SK-N-SH (cell line): ENCODE data around the gene SGF29. TPM values are rescaled to one million over a fixed set of nuclear protein-coding genes. Genes with fewer than 3 reads are reported as not detected.
"Not testable (repeated sequence)": the region's sequence is repeated elsewhere in the genome, so short reads cannot be mapped to it uniquely, and the experiment has no call there.

Source experiments
- CTCF ChIA-PET: fragments of 300-600, 350-600 bp; formaldehyde crosslinking; extraction: SDS; loops from one replicate; lab custom pipeline; 2021; lab: Yijun Ruan, JAX
- POLR2A ChIA-PET: fragments of 350-600 bp; sonication (Branson Sonifier 250); formaldehyde crosslinking; extraction: SDS; loops from one replicate; lab custom pipeline; 2020; ENCODE audit warnings: antibody characterized with exemption, inconsistent platforms; lab: Yijun Ruan, JAX
- DNase-seq: peaks from one replicate; pipeline ENCODE4 v3.0.0; 2012
- H2AFZ ChIP-seq: fragments of 200-600 bp; sonication (generic); 2 replicates; pipeline ENCODE4 v1.8.1; 2016; ENCODE audit warnings: antibody characterized with exemption, mild to moderate bottlenecking, low read depth
- H3F3A ChIP-seq: fragments of 200-600 bp; sonication (generic); replicated peaks from 2 replicates; pipeline ENCODE3; 2016; ENCODE audit warnings: antibody characterized with exemption, mild to moderate bottlenecking; ENCODE audit not compliant: insufficient read depth
- H3K27ac ChIP-seq, 2 experiments: fragments of 200-500 bp in 1 of 2; fragments of 200-600 bp in 1 of 2; sonication (Bioruptor generic) in 1 of 2; sonication (generic), shearing (Covaris generic) in 1 of 2; 2 replicates each; pipeline versions ENCODE4 v1.5.1 to v1.6.1; 2014 to 2016; ENCODE audit warnings: low read depth in 2 of 2, inconsistent platforms in 1 of 2, low read length in 1 of 2, mild to moderate bottlenecking in 1 of 2, mixed read lengths in 1 of 2
- H3K27me3 ChIP-seq: fragments of 200-600 bp; sonication (generic), shearing (Covaris generic); 2 replicates; pipeline ENCODE4 v1.6.1; 2016; ENCODE audit warnings: mixed run types; ENCODE audit not compliant: insufficient read depth
- H3K36me3 ChIP-seq, 2 experiments: fragments of 200-500 bp in 1 of 2; fragments of 200-600 bp in 1 of 2; sonication (Bioruptor generic) in 1 of 2; sonication (generic) in 1 of 2; replicated peaks in 1 of 2; 2 replicates each; pipeline versions ENCODE3 to v1.5.1; 2014 to 2016; ENCODE audit warnings: low read length in 1 of 2, mild to moderate bottlenecking in 1 of 2; ENCODE audit not compliant: insufficient read depth in 2 of 2, control insufficient read depth in 1 of 2
- H3K4me1 ChIP-seq, 2 experiments: fragments of 200-500 bp in 1 of 2; fragments of 200-600 bp in 1 of 2; sonication (Bioruptor generic) in 1 of 2; sonication (generic), shearing (Covaris generic) in 1 of 2; 2 replicates each; pipeline versions ENCODE4 v1.5.1 to v1.6.1; 2014 to 2016; ENCODE audit warnings: low read depth in 1 of 2, low read length in 1 of 2, mixed run types in 1 of 2; ENCODE audit not compliant: insufficient read depth in 2 of 2, control insufficient read depth in 1 of 2
- H3K4me2 ChIP-seq: fragments of 200-600 bp; sonication (generic), shearing (Covaris generic); 2 replicates; pipeline ENCODE4 v1.6.1; 2017; ENCODE audit warnings: mixed run types
- H3K4me3 ChIP-seq, 2 experiments: fragments of 200-500 bp in 1 of 2; fragments of 200-600 bp in 1 of 2; sonication (Bioruptor generic) in 1 of 2; sonication (generic), shearing (Covaris generic) in 1 of 2; 2 replicates each; pipeline versions ENCODE4 v1.5.1 to v1.8.1; 2014 to 2016; ENCODE audit warnings: low read depth in 2 of 2, inconsistent platforms in 1 of 2, low read length in 1 of 2, mild to moderate bottlenecking in 1 of 2, mixed read lengths in 1 of 2, moderate library complexity in 1 of 2
- H3K79me2 ChIP-seq: fragments of 200-600 bp; sonication (generic); 2 replicates; pipeline ENCODE4 v1.8.1; 2017; ENCODE audit warnings: mild to moderate bottlenecking; ENCODE audit not compliant: insufficient read depth
- H3K9ac ChIP-seq: fragments of 200-600 bp; sonication (generic); 2 replicates; pipeline ENCODE4 v1.6.1; 2017; ENCODE audit warnings: mixed run types
- H3K9me2 ChIP-seq: fragments of 200-600 bp; sonication (generic); 2 replicates; pipeline ENCODE4 v1.6.1; 2017; ENCODE audit warnings: mixed run types
- H3K9me3 ChIP-seq: fragments of 200-600 bp; sonication (generic); 2 replicates; pipeline ENCODE4 v1.6.1; 2017; ENCODE audit warnings: mixed run types, mild to moderate bottlenecking, moderate library complexity
- H4K20me1 ChIP-seq: fragments of 200-600 bp; sonication (generic); 2 replicates; pipeline ENCODE4 v1.6.1; 2017; ENCODE audit warnings: mild to moderate bottlenecking, mixed run types; ENCODE audit not compliant: insufficient read depth
- WGBS: methylation state at CpG from one replicate; pipeline ENCODE4 v1.1.6; 2017; ENCODE audit warnings: low lambda C conversion rate; 5-methylcytosine and 5-hydroxymethylcytosine counted together
- polyA plus RNA-seq, 3 experiments: library from polyadenylated mRNA; depleted of rRNA; stranded (reverse); fragments of >200 nt; gene quantifications; 2 replicates each; pipeline ENCODE4 v1.2.3, GENCODE V29; 2012
- TF ChIP-seq, protein P1 (sequence below): fragments of 150-350 bp; IDR thresholded peaks from 2 replicates; pipeline ENCODE4 v1.6.1; 2016; ENCODE audit warnings: mild to moderate bottlenecking, low read depth, low read length

Gene SGF29
- polyA plus RNA-seq, 1 of the 3 experiments (the other 2 are of a cell fraction) = 4.6 TPM

GRCh38 chr16:28607116-28607623, 53.5 kb downstream of the SGF29 start (continued):
- TF ChIP-seq, protein P1, sequence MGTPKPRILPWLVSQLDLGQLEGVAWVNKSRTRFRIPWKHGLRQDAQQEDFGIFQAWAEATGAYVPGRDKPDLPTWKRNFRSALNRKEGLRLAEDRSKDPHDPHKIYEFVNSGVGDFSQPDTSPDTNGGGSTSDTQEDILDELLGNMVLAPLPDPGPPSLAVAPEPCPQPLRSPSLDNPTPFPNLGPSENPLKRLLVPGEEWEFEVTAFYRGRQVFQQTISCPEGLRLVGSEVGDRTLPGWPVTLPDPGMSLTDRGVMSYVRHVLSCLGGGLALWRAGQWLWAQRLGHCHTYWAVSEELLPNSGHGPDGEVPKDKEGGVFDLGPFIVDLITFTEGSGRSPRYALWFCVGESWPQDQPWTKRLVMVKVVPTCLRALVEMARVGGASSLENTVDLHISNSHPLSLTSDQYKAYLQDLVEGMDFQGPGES = no peak
- TF ChIP-seq, all 33 proteins: peak for 0

DNA sequence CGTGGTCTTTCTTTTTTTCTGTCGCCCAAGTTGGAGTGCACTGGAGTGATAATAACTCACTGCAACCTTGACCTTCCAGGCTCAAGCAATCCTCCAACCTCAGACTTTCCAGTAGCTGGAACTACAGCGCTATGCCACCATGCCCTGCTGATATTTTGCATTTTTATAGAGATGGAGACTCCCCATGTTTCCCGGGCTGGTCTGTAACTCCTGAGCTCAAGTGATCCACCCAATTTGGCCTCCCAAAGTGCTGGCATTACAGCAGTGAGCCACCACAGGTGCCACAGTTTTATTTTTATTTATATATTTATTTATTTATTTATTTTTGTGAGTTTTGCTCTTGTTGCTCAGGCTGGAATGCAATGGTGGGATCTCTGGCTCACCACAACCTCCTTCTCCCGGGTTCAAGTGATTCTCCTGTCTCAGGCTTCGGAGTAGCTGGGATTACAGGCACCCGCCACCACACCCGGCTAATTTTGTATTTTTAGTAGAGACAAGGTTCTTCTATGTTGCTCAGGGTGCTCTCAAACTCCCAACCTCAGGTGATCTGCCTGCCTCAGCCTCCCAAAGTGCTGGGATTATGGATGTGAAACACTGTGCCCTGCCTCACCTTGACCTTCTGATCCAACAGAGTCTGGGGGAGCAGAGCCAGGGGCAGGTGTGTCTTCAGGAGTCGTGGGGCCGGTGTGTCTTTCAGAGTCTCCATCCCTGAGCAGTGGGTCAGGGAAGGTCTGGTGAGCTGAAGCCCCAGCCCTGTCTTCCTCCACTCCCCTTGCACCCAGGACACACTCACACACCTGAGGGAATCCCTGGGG, 54.2 kb downstream of the SGF29 start:
- H3K4me2 ChIP-seq, H3K27ac ChIP-seq, DNase-seq, H3K9me2 ChIP-seq, H3K9ac ChIP-seq, H3K27me3 ChIP-seq, H3K4me1 ChIP-seq, POLR2A ChIA-PET, H3K36me3 ChIP-seq, H3K79me2 ChIP-seq, H3K4me3 ChIP-seq, CTCF ChIA-PET, H4K20me1 ChIP-seq, H2AFZ ChIP-seq, H3F3A ChIP-seq, H3K9me3 ChIP-seq: not testable (repeated sequence)
- WGBS = 79% methylated on average over 8 of the region's 10 CpGs

GRCh38 chr16:28608496-28608808, 54.7 kb downstream of the SGF29 start:
- H3K36me3 ChIP-seq, H3K9me3 ChIP-seq, H3K4me1 ChIP-seq, H3K4me2 ChIP-seq, H3K9me2 ChIP-seq, CTCF ChIA-PET, H2AFZ ChIP-seq, H3K9ac ChIP-seq, H3K27ac ChIP-seq, H3K27me3 ChIP-seq, DNase-seq, H3K79me2 ChIP-seq, POLR2A ChIA-PET, H3F3A ChIP-seq, H4K20me1 ChIP-seq, H3K4me3 ChIP-seq: not testable (repeated sequence)
- WGBS = no CpG with 5 or more reads among the region's 7 CpGs

DNA sequence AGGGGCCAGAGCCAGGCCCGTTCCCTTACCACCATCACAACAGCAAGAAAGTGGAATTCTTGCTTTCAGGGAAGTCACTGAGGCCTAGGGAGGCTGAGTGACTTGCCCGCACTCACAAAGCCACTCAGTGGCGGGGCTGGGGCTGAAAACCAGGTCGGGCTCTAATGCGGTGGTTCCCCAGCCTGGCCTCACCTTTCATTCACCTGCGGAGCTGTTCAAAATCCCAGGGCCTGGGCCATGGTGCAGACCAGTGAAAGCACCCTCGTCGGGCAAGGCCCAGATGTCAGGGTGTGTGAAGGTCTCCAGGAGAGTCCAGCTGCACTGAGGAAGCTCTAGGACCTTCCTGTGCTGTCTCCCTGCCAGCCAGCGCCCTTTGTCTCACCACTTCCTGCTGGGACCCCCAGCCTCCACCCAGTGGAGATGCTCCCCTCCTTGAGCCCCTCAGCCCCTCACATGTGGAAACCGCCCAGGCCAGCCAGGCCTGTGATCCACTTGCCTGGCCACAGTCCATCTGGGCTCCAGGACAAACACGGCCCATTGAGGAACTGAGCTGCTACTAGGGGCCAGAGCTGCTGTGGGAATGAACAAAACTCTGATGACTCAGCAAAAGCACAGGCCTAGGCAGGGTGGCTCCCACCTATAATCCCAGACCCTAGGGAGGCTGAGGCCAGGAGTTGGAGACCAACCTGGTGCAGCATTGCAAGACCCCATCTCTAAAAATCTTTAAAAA, 55.3 kb downstream of the SGF29 start:
- H3K9me3 ChIP-seq, H2AFZ ChIP-seq, H3F3A ChIP-seq, H3K4me2 ChIP-seq, H3K9ac ChIP-seq, POLR2A ChIA-PET, H3K4me3 ChIP-seq, H4K20me1 ChIP-seq, H3K36me3 ChIP-seq, H3K27me3 ChIP-seq, CTCF ChIA-PET, H3K79me2 ChIP-seq, DNase-seq, H3K27ac ChIP-seq, H3K4me1 ChIP-seq, H3K9me2 ChIP-seq: not testable (repeated sequence)
- WGBS = 87% methylated on average over 8 of the region's 11 CpGs
